Gastroesophageal sphincter (tissue), 3 donors: ENCODE results near the gene EIF4A2.

Source experiments
- CTCF ChIP-seq, 4 experiments: fragments of 200-600 bp in 2 of 4; fragments of 450-650 bp in 2 of 4; sonication (generic) in 1 of 4; IDR thresholded peaks; one replicate each; pipeline ENCODE4 v1.5.1; 2017 to 2019; ENCODE audit warnings: antibody characterized with exemption in 4 of 4, mild to moderate bottlenecking in 2 of 4, moderate library complexity in 2 of 4
- EP300 ChIP-seq: sonication (generic); formaldehyde crosslinking; IDR thresholded peaks from one replicate; pipeline ENCODE4 v1.6.1; 2017; ENCODE audit warnings: antibody characterized with exemption, mild to moderate bottlenecking
- POLR2A ChIP-seq, 2 donors: fragments of 450-650 bp; IDR thresholded peaks; one replicate each; pipeline ENCODE4 v1.6.1; 2017; ENCODE audit warnings: antibody characterized with exemption in 2 of 2, mild to moderate bottlenecking in 2 of 2, moderate library complexity in 1 of 2
- POLR2AphosphoS5 ChIP-seq: sonication (generic); formaldehyde crosslinking; IDR thresholded peaks from one replicate; pipeline ENCODE4 v1.6.1; 2017; ENCODE audit warnings: antibody characterized with exemption

- TF ChIP-seq CTCF (IDR thresholded peaks at IDR 0.05) (no peak), POLR2A (IDR thresholded peaks at IDR 0.05) (no peak), POLR2AphosphoS5 (no peak), EP300 (no peak)
Measured at GRCh38 chr3:186785495-186786018, 2.2 kb downstream of the EIF4A2 start.
